HG02973 (cell line): ENCODE results near the gene SCYGR2.
"Not testable (repeated sequence)": the region's sequence is repeated elsewhere in the genome, so short reads cannot be mapped to it uniquely, and the experiment has no call there.

ENCODE experiments used
- ATAC-seq: cut with Tn5 transposase; IDR thresholded peaks from one replicate; pipeline ENCODE4 v1.9.1; 2021; ENCODE audit warnings: moderate library complexity; ENCODE audit not compliant: unreplicated experiment

The SCYGR2 gene

DNA sequence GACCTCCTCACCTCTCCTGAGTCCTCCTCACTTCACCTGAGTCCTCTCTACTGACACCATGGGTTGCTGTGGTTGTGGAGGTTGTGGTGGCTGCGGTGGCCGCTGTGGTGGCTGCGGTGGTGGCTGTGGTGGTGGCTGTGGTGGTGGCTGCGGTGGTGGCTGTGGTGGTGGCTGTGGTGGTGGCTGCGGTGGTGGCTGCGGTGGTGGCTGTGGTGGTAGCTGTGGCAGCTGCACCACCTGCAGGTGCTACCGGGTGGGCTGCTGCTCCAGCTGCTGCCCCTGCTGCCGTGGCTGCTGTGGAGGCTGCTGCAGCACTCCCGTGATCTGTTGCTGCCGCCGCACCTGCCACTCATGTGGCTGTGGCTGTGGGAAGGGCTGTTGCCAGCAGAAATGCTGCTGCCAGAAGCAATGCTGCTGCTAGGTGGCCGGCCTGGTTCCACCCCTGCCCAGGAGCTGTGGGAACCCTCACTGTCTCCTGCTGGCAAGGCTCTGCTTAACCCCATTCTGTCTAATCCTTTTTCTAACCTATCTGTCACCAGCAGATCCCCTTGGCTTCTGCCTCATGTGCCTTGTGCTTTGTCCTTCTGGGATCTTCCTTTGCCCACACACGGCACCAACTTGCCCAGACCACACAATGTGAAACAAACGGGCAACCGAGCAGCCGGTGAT lies at the start of gene SCYGR2:
TSS of gene SCYGR2 (plus strand) at position 59 of the 669 bp plus-strand sequence. CDS start at position 59, 0 bp downstream.
- ATAC-seq, result not testable (repeated sequence)

- no peak for ATAC-seq
Measured at GRCh38 chr2:227551836-227552235, 46.9 kb upstream of the SCYGR2 start.

DNA sequence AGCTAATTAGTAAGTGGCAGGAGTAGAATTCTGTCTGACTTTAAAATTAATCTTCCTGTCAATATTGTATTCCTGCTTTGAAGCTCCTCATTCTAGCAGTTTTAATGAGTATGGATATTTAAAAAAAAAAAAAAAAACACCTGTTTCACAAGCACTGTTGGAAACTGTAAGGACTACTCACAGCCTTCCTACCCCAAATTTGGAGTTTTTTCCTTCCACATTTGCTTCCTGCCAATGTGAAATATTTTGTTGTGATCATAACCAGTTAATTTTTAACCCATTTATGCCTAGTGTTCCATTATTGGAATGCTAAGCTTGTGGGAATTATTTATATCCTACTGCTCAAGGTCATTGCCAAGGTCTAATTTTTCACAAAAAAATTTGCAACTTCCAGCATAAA lies 36.1 kb upstream of the SCYGR2 start:
- ATAC-seq, result no peak

DNA sequence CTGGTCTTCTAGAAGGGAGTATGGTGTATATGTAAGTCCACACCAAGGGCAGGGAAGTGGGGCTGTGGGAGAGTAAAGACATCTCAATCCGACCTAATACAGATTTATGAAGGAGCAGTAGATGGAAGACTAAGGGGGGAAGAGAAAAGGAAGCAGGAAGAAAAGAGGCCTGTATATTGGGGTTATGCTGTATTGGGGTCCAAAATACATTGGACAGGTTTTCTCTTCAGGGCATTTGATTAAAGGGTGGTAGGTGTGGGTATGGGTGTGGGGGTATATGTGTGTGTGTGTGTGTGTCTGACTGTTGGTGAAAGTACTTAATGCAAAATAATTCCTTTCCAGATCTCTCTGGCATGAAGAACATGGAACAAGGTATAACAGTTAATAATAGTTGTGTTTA lies 33.6 kb upstream of the SCYGR2 start:
- no peak for ATAC-seq

DNA sequence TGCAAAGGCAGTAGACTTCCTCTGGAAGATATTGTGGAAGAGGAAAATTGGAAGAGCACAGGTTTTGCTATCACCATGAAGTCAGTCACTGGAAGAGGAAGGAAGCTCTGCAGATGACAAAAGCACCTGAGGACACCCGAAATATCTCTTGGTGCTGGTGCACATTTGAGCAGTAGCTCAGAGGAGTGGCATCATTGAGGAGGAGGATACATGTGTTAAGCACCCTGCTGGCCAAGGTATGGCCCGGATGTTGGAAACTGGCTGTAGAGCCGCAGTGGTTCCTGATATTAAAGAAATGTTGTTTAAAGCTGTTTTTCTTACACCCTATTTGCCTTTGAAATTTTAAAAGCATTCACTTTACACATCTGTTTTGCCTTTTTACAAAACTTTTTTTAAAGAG lies 32.7 kb upstream of the SCYGR2 start:
- no peak for ATAC-seq

GRCh38 chr2:227568852-227569169 lies 29.9 kb upstream of the SCYGR2 start:
- no peak for ATAC-seq

GRCh38 chr2:227570615-227571014 lies 28.1 kb upstream of the SCYGR2 start:
- no peak for ATAC-seq

DNA sequence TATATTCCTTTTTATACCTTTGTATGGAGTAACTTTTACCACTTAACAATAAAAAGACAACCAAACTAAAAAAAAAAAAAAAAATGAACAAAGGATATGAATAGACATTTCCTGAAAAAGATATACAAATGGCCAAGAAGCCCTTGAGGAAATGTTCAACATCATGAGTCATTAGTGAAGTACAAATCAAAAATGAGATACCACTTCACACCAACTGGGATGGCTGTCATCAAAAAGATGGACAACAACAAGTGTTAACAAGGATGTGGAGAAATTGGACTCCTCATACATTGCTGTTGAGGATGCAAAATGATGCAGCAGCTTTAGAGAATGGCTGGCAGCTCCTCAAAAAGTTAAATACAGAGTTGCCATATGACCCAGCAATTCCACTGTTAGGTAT lies 22.6 kb upstream of the SCYGR2 start:
- no peak for ATAC-seq

GRCh38 chr2:227576812-227577211 lies 21.9 kb upstream of the SCYGR2 start:
- ATAC-seq, result no peak

DNA sequence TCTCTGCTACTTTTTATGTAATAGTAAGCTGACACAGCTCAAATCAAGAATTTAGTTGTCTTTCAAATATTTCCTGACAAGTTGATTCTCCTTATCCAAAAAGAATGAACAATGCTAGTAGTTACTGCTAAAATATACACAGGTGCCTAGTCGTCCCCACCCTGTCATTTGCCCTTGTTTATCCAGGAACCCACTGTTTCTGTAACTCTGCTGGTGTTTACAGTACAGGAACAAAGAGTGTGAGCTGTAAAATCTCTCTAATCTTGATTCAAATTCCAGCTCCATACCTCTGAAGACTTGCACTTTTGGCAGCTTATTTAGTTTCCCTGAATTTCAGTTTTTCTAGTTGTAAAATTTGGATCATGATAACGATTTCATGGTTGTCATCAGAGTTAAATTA lies 21.1 kb upstream of the SCYGR2 start:
- no peak for ATAC-seq

- ATAC-seq, result no peak
Measured at GRCh38 chr2:227578642-227579041, 20.1 kb upstream of the SCYGR2 start.

GRCh38 chr2:227579791-227580190 lies 18.9 kb upstream of the SCYGR2 start:
- ATAC-seq, result no peak

DNA sequence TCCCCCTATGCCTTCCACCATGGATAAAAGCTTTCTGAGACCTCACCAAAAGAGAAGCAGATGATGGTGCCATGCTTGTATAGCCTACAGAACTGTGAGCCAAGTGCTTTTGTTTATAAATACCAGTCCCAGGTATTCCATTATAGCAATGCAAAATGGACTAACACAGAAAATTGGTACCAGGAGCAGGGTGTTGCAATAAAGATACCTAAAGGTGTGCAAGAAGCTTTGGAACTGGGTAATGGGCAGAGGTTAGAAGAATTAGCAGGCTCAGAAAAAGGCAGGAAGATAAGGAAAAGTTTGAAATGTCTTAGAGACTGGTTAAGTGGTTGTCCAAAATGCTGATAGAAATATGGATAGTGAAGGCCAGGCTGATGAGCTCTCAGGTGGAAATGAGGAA lies 16.3 kb upstream of the SCYGR2 start:
- no peak for ATAC-seq

- no peak for ATAC-seq
Measured at GRCh38 chr2:227592694-227593387, 5.9 kb upstream of the SCYGR2 start.

DNA sequence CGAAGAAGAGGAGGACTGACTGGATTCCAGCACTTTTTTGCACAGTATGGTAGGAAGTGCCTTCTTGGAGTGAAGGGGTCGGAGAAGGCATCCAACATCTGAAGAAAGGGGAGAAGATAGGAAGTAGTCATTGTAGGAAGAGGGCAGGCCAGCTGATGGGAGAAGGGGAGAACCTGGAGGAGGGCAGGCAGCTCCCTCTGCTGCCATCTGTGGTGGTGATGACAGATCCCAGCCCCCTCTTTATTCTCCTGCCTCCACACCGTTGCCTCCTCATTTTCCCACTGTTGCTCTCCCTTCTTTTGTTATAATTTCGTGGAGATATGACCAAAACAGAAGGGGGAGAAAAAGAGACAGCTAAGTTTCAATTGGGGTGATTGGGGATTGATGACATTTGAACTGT lies 2.9 kb upstream of the SCYGR2 start:
- no peak for ATAC-seq

DNA sequence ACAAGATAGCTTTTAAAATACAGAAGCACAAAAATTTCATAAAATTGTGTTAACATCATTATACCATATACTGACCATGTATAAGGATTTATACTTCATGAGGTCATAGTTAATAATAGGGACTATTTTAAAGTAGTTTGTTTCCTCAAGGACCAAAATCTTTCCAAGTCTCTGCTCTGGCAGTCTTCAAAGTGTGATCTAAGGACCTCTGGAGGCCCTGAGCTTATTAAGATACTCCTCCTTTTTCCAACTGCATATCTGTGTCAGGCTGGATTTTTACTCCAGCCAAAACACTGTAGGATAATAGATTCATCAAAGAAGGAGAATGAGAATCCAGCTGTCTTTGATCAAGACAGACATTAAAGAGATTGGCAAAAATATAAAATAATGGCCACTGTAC lies 1.7 kb upstream of the SCYGR2 start:
- ATAC-seq, result no peak

DNA sequence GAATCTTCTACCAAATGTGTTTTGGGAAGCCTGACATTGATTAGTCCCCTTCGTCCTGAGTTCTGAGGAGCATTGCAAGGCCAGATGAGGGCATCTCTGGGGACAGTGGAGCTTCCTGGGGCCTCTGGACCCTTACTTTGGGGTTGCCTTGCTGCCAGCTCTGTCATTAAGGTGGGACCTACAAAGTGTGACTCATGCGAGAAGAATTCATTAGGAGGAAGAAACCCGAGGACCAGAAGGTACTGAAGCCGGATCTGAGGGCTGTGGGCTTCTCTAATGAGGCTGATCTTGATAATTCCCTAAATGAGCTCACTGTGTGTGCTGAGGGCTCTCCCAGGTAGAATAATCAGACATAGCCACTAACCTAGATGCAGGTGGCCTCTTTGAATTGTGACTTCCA lies 695 bp upstream of the SCYGR2 start:
- no peak for ATAC-seq

DNA sequence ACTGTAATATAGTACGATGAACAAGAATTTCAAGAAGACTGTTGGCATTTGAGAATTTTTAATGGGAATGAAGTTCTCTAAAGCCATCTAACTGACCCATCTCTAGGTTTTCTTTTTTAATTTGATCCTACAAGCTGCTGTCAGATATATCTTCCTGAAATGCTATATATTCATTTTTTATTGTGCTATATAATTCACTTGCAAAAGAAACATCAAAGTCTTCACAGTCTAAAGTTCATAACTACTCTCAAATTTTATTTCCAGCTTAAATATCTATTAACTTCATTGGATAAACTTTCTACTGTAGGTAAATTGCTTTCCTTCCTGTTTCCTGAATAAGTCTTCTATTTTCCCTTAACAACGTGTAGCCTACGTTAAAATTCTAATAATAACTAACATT lies 3.7 kb downstream of the SCYGR2 start:
- no peak for ATAC-seq

- no peak for ATAC-seq
Measured at GRCh38 chr2:227606476-227606875, 7.8 kb downstream of the SCYGR2 start.

GRCh38 chr2:227607941-227608340 lies 9.2 kb downstream of the SCYGR2 start:
- ATAC-seq, result no peak

GRCh38 chr2:227608561-227609338 lies 10.1 kb downstream of the SCYGR2 start:
- no peak for ATAC-seq

DNA sequence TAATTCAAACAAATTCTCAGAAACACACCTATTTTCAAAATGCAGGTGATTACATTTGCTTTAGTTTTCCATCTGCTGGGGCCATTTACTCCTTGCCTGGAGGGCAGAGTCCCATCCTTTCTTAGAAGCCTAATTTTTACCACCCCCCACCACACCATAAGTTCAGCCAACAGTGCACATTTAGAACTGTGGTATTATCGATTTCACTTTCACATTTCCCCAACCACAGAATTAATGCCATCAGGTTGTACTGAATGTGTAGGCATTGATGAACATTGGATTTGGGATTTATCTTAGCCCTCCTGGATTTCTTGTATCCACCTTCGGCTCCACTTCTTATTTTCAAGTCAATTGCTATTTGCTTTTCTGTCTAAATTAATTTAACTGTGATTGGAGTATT lies 11.4 kb downstream of the SCYGR2 start:
- ATAC-seq, result no peak
